Kidney epithelial cell (primary cell): ENCODE data around the gene HIGD1B. TPM values are rescaled to one million over a fixed set of nuclear protein-coding genes. Genes with fewer than 3 reads are reported as not detected.

Source experiments
- DNase-seq: peaks from one replicate; pipeline ENCODE4 v3.0.0-alpha.2; 2010; ENCODE audit warnings: low read depth
- H3K27me3 ChIP-seq: 2 replicates; pipeline ENCODE4 v1.6.0; 2011; ENCODE audit warnings: low read length; ENCODE audit not compliant: control insufficient read depth, insufficient read depth
- H3K36me3 ChIP-seq: 2 replicates; pipeline ENCODE4 v1.5.1; 2011; ENCODE audit warnings: low read length; ENCODE audit not compliant: control insufficient read depth, insufficient read depth
- H3K4me3 ChIP-seq: 2 replicates; pipeline ENCODE4 v1.5.1; 2011; ENCODE audit warnings: low read depth, mild to moderate bottlenecking, control low read depth, low read length
- total RNA-seq: library from RNA; depleted of rRNA; stranded (reverse); fragments of >200 nt; gene quantifications from 2 replicates; pipeline ENCODE4 v1.2.3, GENCODE V29; 2015
- TF ChIP-seq, protein P1 (sequence below): IDR thresholded peaks from 2 replicates; pipeline ENCODE4 v1.5.1; 2011; ENCODE audit warnings: mild to moderate bottlenecking, moderate library complexity, low read length, control low read depth, inconsistent platforms; ENCODE audit not compliant: insufficient read depth, poor library complexity, severe bottlenecking

HIGD1B gene
- total RNA-seq, 1 donor from 2014 or later, result not detected

DNA sequence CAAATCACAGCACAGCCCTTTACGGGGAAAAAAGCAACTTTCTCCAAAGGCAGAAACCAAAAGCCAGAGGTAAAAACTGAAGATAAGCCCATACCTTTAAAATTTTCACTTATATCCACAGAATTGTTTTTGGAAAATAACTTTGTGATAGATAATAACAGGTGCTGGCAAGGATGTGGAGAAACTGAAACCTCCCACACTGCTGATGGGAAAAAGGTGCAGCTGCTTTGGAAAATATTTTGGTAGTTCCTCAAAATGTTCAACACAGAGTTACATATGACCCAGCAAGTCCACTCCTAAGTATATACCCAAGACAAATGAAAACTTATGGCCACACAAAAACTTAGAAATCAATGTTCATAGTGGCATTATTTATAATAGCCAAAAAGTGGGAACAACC is 39.3 kb downstream of the HIGD1B start:
- DNase-seq, result no peak
- Histone ChIP-seq H3K4me3 (no peak overlapping the region), H3K36me3 (no peaks in the 10 kb centered on the region), H3K27me3 (no peaks in the 10 kb centered on the region)
- TF ChIP-seq, protein P1, sequence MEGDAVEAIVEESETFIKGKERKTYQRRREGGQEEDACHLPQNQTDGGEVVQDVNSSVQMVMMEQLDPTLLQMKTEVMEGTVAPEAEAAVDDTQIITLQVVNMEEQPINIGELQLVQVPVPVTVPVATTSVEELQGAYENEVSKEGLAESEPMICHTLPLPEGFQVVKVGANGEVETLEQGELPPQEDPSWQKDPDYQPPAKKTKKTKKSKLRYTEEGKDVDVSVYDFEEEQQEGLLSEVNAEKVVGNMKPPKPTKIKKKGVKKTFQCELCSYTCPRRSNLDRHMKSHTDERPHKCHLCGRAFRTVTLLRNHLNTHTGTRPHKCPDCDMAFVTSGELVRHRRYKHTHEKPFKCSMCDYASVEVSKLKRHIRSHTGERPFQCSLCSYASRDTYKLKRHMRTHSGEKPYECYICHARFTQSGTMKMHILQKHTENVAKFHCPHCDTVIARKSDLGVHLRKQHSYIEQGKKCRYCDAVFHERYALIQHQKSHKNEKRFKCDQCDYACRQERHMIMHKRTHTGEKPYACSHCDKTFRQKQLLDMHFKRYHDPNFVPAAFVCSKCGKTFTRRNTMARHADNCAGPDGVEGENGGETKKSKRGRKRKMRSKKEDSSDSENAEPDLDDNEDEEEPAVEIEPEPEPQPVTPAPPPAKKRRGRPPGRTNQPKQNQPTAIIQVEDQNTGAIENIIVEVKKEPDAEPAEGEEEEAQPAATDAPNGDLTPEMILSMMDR, result no peak

DNA sequence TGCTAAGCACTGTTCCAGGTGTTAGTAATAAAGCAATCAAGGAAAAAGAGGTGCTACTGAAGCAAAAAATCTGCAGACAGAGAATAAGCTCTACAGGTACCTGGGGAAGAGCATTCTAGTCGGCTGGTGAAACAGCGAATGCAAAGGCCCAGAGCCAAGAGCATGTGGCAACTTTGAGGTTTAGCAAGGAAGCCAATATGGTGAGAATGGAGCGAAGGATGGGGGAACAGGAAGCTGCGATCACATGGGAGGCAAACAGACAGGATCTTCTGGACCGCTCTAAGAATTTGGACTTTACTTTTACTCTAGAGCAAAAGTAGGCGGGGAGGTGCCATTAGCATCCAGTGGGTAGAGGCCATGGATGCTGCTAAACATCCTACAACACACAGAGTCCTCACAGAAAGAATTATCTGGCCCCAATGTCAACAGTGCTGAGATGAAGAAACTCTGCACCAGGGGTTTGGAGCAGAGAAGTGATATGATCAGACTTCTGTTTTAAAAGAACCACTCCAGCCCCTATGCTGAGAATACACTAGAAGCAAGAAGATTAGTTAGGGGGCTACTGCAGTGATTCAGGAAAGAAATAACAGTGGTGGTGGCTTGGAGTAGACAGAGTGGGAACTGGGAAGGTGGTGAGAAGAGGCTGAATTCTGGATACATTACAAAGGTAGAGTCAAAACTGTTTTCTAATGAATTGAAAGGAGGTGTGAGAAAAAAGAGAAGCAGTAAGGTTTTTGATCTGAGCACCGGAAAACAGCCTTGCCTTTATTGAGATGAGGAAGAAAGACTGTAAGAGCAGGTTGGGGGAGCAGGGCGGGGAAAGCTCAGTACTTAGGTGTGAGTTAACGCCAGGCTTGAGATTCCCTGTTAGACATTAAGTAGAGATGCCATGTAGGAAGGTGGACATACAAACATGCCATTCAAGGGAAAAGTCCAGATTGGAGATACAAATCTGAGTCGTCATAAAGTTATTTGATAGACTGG is 40.6 kb downstream of the HIGD1B start:
- no peak for DNase-seq
- Histone ChIP-seq H3K36me3 (no peaks in the 10 kb centered on the region), H3K4me3 (no peak overlapping the region), H3K27me3 (no peaks in the 10 kb centered on the region)
- TF ChIP-seq, protein P1, result no peak

DNA sequence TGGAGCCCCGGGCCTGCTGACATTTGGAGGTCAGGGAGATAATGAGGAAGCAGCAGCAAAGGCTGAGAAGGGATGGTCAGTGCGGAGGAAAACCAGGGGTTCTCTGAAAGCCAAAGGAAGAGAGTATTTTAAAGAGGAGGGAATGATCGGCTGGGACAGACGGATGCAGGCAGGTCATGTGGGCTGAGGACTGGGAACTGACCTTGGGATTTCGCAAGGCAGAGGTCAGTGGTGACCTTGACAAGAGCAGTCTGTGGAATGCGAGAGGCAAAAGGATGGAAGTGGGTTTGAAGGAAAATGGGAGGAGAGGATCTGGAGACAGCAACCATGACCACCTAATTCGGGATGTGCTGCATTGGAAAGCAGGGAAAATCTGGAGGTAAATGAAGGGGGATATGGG is 41.3 kb downstream of the HIGD1B start:
- Histone ChIP-seq H3K4me3 (no peak overlapping the region), H3K27me3 (no peaks in the 10 kb centered on the region), H3K36me3 (no peaks in the 10 kb centered on the region)
- TF ChIP-seq, protein P1, result no peak
- DNase-seq, result no peak

DNA sequence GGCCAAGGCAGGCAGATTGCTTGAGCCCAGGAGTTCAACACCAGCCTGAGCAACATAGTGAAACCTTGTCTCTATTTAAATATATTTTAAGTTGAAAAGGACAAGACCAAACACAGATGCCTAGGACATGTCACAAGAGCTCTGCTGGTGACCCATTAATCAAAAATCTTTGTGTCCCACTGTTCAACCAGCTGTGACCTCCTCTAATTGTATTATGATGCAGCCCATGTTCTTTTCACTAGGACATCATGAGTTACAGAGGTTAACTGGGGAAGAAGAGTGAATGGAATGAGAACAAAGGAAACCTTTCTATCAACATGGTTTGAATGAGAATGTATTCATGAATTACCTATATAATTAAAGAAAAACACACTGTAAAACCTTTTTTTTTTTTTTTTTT is 44.6 kb downstream of the HIGD1B start:
- DNase-seq, result no peak
- Histone ChIP-seq H3K36me3 (no peaks in the 10 kb centered on the region), H3K27me3 (no peaks in the 10 kb centered on the region), H3K4me3 (no peak overlapping the region)
- TF ChIP-seq, protein P1, result no peak

DNA sequence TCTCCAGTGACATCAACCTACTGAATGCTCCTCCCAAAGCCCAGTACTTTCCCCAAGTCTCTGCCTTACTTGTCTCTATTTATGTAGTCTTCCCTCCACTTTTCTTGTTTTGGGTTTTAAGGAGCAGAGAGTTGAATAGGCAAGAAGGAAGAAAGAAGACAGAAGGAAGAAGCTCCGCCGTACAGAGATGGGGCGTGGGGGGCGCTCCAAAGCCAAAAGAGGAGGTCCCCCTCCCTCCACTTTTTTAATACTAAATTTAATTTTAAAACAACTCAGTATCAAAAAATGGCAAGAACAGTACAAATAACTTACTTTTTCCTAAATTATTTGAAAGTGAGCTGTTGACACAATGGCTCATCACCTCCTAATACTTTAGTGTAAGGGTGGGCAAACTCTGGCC is 47.0 kb downstream of the HIGD1B start:
- Histone ChIP-seq H3K4me3 (no peak overlapping the region), H3K27me3 (no peaks in the 10 kb centered on the region), H3K36me3 (no peaks in the 10 kb centered on the region)
- DNase-seq, result no peak
- TF ChIP-seq, protein P1, result no peak

DNA sequence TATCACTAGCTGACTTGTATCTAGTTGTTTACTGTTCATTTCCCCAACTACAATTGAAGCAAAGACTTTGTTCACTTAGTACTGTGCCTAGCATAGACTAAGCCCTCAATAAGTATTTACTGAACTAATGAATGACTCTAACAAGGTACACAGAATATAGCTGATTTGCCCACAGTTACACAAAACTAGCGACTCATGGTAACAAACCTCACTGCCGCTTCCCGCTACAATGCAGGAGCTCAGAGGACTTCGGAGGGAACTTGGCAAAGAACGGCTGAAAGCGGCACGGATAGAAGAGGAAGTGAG is 51.0 kb downstream of the HIGD1B start:
- Histone ChIP-seq H3K36me3 (no peaks in the 10 kb centered on the region), H3K27me3 (no peaks in the 10 kb centered on the region), H3K4me3 (peak overlapping the region; percentile 98)
- TF ChIP-seq, protein P1, result no peak
- no peak for DNase-seq
